Epithelial cell of proximal tubule (primary cell): ENCODE results near the gene PRSS3. TPM values are rescaled to one million over a fixed set of nuclear protein-coding genes. Genes with fewer than 3 reads are reported as not detected.
A peak's percentile ranks its signal among the peaks of the same experiment; 100 is the strongest.
"Not testable (repeated sequence)": the region's sequence is repeated elsewhere in the genome, so short reads cannot be mapped to it uniquely, and the experiment has no call there.

Source experiments
- DNase-seq: peaks from one replicate; pipeline ENCODE4 v3.0.0-alpha.2; 2011; ENCODE audit warnings: low read depth
- H3K4me3 ChIP-seq: 2 replicates; pipeline ENCODE4 v1.5.1; 2011; ENCODE audit warnings: low read depth, mild to moderate bottlenecking, low read length
- total RNA-seq: library from RNA; depleted of rRNA; stranded (reverse); fragments of >200 nt; gene quantifications from 2 replicates; pipeline ENCODE4 v1.2.3, GENCODE V29; 2015
- TF ChIP-seq, protein P1 (sequence below): conservative IDR thresholded peaks from 2 replicates; pipeline ENCODE4 v1.5.1; 2012; ENCODE audit warnings: low read depth, mild to moderate bottlenecking, low read length

The PRSS3 gene
- 2.7 and 5.7 TPM in 2 replicates for total RNA-seq

DNA sequence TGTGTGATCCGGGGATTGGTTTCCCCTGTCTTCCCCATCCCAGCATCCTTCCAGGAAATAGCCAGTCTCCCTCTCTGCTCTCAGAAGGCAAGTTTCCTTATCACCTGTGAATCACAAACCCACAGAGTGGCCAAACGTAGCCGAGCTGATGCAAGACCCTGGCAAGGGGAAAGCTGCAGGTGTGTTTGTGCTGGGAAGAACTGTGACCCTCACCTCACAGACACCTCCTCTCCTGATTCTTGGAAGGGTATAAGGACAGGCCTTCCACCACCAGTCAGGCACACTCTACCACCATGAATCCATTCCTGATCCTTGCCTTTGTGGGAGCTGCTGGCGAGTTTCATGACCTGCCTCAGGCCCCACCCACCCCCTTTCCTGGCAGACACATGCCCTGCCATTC lies at the start of gene PRSS3:
Gene PRSS3 (plus strand): TSS at position 281 of the 400 bp plus-strand sequence. CDS start 13 bp downstream, at position 294.
- H3K4me3 ChIP-seq, result no peak within 1 kb of the TSS
- TF ChIP-seq, protein P1, sequence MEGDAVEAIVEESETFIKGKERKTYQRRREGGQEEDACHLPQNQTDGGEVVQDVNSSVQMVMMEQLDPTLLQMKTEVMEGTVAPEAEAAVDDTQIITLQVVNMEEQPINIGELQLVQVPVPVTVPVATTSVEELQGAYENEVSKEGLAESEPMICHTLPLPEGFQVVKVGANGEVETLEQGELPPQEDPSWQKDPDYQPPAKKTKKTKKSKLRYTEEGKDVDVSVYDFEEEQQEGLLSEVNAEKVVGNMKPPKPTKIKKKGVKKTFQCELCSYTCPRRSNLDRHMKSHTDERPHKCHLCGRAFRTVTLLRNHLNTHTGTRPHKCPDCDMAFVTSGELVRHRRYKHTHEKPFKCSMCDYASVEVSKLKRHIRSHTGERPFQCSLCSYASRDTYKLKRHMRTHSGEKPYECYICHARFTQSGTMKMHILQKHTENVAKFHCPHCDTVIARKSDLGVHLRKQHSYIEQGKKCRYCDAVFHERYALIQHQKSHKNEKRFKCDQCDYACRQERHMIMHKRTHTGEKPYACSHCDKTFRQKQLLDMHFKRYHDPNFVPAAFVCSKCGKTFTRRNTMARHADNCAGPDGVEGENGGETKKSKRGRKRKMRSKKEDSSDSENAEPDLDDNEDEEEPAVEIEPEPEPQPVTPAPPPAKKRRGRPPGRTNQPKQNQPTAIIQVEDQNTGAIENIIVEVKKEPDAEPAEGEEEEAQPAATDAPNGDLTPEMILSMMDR, result no peak
- no peak for DNase-seq

DNA sequence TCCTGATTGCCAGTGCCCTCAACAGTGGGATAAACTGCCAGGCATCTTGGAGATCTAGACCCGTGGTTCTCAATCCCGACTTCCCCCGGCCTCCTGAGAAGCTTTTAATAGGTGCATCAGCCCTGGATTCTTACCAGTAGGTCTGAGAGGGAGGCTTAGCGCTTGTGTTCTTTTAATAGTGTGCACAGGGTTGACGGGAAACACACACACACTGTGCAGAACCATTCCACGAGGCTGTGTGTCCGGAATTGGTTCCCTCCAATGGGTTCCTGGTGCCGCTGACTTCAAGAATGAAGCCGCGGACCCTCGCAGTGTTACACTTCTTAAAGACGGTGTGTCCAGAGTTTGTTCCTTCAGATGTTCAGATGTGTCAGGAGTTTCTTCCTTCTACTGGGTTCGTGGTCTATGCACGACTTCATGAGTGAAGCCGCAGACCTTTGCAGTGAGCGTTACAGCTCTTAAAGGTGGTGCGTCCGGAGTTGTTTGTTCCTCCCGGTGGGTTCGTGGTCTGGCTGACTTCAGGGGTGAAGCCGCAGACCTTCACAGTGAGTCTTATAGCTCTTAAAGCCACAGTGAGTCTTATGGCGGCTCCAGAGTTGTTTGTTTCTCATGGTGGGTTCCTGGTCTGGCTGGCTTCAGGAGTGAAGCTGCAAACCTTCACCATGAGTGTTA lies 46.6 kb upstream of the PRSS3 start:
- DNase-seq, result no peak
- H3K4me3 ChIP-seq, result no peak overlapping the region
- TF ChIP-seq, protein P1, result no peak

DNA sequence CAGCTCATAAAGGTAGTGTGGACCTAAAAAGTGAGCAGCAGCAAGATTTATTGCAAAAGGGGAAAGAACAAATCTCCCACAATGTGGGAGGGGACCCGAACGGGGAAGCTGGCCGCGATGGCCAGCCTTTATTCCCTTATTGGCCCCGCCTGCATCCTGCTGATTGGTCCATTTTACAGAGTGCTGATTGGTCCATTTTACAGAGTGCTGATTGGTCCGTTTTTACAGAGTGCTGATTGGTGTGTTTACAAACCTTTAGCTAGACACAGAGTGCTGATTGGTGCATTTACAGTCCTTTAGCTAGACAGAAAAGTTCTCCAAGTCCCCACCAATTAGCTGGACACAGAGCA lies 46.1 kb upstream of the PRSS3 start:
- DNase-seq, H3K4me3 ChIP-seq: not testable (repeated sequence)

DNA sequence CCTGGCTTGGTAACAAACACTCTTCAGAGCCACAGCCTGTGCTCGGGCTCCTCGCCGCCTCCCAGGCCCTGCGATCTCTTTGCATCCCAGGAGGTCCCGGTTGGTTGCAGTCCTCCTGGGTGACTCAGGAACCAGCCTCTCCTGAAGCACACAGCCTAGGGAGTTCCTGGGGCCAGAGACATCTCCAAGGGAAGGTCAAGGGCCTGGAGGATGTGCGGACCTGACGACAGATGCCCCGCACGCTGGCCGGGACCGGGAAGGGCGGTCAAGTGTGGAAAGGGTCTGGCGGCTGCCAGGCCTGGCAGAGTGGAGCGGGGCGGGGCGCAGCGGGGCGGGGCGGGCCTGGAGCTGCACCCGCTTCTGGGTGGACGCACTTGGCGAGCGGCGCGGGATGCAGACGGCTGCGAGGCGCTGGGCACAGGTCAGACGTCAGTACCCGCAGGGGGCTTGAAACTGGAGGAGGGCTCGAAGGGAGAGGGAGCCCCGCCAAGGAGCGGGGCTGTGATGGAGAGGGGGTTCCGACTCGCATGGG lies 45.0 kb upstream of the PRSS3 start:
- DNase-seq, result no peak
- TF ChIP-seq, protein P1, result no peak
- peak overlapping the region; percentile 47 for H3K4me3 ChIP-seq

DNA sequence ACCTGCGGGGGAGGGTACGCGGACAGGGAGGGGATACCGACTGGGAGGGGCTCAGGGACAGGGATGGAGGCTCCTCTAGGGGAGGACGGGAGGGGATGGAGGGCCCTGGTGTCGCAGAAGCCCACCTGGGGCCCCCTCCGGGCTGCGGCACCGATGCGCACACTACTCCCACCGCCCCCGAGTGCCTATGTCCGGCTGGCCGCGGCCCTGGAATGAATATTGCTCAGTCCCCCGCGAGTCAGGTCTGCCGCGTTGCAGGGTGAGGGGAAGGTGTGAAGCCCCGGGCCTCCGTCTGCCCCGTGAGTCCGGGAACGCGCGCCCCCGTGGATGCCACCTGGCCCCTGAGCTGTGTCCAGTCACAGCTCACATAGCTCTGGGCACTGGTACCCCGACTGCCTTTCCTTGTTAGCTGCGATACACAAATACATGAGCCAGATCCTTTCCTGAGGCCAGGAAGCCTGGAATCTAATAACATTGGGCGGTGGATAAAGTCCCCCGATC lies 44.5 kb upstream of the PRSS3 start:
- H3K4me3 ChIP-seq, result peak overlapping the region; percentile 47
- no peak for DNase-seq
- TF ChIP-seq, protein P1, result no peak

DNA sequence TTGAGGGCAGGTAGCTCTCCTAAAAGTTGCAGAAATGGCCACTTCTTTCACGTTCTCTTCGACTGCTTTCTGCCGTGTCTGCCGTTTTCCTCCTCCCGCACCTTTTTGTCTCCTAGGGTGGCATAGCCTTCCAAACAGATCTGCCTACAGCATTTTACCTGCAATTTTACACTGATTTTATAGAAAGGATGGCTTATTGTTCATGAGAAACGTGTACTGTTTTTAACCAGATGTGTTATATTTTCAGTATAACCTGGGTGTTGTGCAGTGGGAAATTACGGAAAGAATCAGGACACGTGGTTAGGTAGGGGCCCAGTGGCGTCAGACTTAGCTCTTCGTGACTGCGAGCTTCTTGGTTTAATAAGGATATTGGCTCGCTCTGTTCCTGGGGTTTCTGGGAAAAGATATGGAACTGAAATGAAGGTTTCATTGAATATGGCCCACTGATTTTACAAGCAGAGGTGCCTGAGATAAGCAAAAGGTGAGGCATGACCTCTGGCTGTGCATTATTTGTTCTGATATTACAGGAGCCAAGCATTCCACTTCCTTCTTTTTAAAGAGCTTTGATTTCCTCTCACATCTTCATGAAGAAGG lies 43.7 kb upstream of the PRSS3 start:
- H3K4me3 ChIP-seq, result no peak overlapping the region
- TF ChIP-seq, protein P1, result no peak
- DNase-seq, result no peak

DNA sequence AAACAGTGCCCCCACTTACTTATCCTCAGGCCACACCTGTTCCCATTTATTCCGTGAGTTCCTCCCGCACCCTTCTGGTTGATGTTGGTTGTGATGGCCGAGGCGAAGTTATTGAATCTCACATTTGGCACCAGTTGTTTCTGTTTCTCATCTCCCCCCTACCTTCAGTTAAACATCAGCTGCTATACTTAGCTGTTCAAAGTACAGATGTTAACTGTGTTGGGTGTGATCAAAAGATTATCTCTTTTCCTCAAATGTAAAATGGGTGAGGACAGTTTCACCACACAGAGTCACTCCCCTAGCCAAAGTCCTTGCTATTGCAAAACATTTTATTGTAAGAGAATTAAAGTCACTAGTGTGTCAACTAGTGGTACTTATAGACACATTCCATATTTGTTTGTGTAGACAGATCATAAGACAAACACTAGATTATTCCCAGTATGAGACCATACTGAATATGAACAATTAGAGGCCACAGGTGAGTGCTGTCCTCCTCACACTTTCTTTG lies 43.2 kb upstream of the PRSS3 start:
- TF ChIP-seq, protein P1, result no peak
- DNase-seq, result no peak
- H3K4me3 ChIP-seq, result no peak overlapping the region

DNA sequence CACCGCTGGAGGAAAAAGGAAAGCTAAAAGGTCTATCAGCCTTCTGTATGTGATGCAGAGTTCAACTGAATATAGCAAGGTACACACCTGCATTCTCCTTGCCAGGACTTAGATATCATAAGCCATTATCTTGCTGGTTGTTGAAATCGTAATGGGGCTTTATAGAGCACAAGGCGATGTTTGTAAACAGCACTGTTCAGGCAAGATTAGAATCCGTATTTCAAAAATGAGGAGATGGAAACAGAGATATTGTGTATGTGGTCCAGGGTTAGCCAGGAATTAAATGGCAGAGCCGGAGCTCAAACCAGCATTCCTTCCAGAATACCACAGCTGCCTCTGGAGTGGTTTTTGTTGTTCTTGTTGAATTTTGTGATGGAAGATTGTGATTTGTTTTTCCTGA lies 42.6 kb upstream of the PRSS3 start:
- not testable (repeated sequence) for DNase-seq, H3K4me3 ChIP-seq

DNA sequence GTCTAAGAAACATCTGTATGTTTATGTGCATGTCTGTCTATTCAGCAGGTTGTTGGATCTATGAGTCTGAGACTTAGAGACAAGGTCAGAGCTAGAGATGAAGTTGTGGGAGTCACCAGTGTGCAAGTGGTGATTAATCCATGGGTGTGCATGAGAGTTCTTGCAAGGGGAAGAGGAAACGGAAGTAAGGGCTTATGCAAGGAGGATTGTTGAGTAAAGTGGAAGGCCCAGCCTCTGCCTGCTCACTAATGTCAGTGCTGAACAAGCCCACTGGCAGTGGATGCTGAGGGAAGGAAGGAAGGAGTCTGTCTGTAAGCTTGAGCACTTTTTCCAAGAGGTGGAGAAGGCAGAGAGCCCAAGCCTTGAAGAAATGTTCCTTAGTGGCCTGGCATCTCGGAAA lies 35.7 kb upstream of the PRSS3 start:
- not testable (repeated sequence) for H3K4me3 ChIP-seq, DNase-seq
